Body of pancreas (tissue), 4 donors: Measurements from ENCODE around the gene B3GAT1.

Experiments used
- CTCF ChIP-seq, 7 experiments: fragments of 450-650 bp in 4 of 7; fragments of 200-600 bp in 3 of 7; sonication (generic) in 3 of 7; IDR thresholded peaks; one replicate each; pipeline ENCODE4 v1.5.1; 2016 to 2019; ENCODE audit warnings: antibody characterized with exemption in 7 of 7
- POLR2A ChIP-seq, 3 donors: fragments of 450-650 bp; IDR thresholded peaks; one replicate each; pipeline ENCODE4 v1.6.1; 2016; ENCODE audit warnings: antibody characterized with exemption in 3 of 3, mild to moderate bottlenecking in 2 of 3

DNA sequence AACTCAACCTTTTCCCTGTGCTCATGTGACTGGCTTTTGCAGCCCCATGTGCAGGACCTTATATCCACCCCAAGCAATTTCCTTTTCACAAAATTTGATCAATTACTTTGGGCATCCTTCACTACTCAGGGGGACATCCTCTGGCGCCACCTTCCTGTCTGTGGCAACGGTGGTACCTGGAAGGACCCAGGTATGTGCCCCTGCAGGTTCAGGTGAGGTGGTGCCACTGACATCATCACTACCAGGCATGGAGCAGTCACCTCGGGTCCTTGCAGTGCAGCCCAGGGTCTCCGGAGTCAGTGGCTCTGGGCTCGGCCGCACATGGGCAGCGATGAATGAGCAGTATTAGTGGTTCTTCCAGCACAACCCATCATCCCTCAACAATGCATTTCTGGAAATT lies 37.7 kb upstream of the B3GAT1 start:
- TF ChIP-seq CTCF (IDR thresholded peaks at IDR 0.05) (no peak), POLR2A (IDR thresholded peaks at IDR 0.05) (no peak)
